Prostate gland (tissue), 2 donors: ENCODE results near the gene HPX. TPM values are rescaled to one million over a fixed set of nuclear protein-coding genes. Genes with fewer than 3 reads are reported as not detected.
A peak's percentile ranks its signal among the peaks of the same experiment; 100 is the strongest.

ENCODE experiments used
- DNase-seq: peaks from one replicate; pipeline ENCODE4 v3.0.0-alpha.2; 2019; ENCODE audit warnings: low spot score
- H3K27ac ChIP-seq, 2 donors: fragments of 200-600 bp; sonication (generic); 2 replicates each; pipeline ENCODE4 v1.5.1; 2017 to 2019
- H3K27me3 ChIP-seq: fragments of 200-600 bp; sonication (generic); replicated peaks from 2 replicates; pipeline ENCODE4 v1.5.1; 2019; ENCODE audit not compliant: insufficient read depth
- H3K36me3 ChIP-seq, 2 donors: fragments of 200-600 bp; sonication (generic); 1 replicate in 1 of 2; 2 replicates in 1 of 2; pipeline versions ENCODE4 v1.5.1 to v1.8.1; 2017 to 2019
- H3K4me1 ChIP-seq: fragments of 200-600 bp; sonication (generic); replicated peaks from 2 replicates; pipeline ENCODE4 v1.5.1; 2019
- H3K4me3 ChIP-seq, 2 donors: fragments of 200-600 bp; sonication (generic); 2 replicates each; pipeline ENCODE4 v1.5.1; 2017 to 2019
- H3K9me3 ChIP-seq: fragments of 200-600 bp; sonication (generic); 2 replicates; pipeline ENCODE4 v1.5.1; 2017
- CTCF ChIP-seq, 4 experiments: fragments of 200-600 bp in 2 of 4; fragments of 450-650 bp in 2 of 4; sonication (generic) in 2 of 4; IDR thresholded peaks; 1 replicate in 3 of 4; 2 replicates in 1 of 4; pipeline ENCODE4 v1.5.1; 2016 to 2019; ENCODE audit warnings: antibody characterized with exemption in 4 of 4, mild to moderate bottlenecking in 2 of 4, moderate library complexity in 2 of 4
- POLR2A ChIP-seq: fragments of 450-650 bp; IDR thresholded peaks from one replicate; pipeline ENCODE4 v1.6.1; 2016; ENCODE audit warnings: antibody characterized with exemption, mild to moderate bottlenecking
- POLR2AphosphoS5 ChIP-seq: sonication (generic); formaldehyde crosslinking; IDR thresholded peaks from one replicate; pipeline ENCODE4 v1.6.1; 2017; ENCODE audit warnings: antibody characterized with exemption
- WGBS: methylation state at CpG from one replicate; pipeline ENCODE4 v1.1.5; 2018; 5-methylcytosine and 5-hydroxymethylcytosine counted together
- intact Hi-C: fragments of 100-400 bp; cut with DNase I; formaldehyde crosslinking; loops from one replicate; pipeline ENCODE4 v1.14.2; 2022
- total RNA-seq, 2 donors: library from RNA; depleted of rRNA; stranded (reverse); fragments of >200 nt; gene quantifications; one replicate each; pipeline ENCODE4 v1.1.0, GENCODE V29; 2016

HPX gene
- total RNA-seq, 2 donors from 2014 or later: 1.2 to 4.7 TPM

- no peaks in the 10 kb centered on the region for H3K36me3 ChIP-seq
- no peaks in the 10 kb centered on the region for H3K9me3 ChIP-seq
- no peak overlapping the region for H3K27ac ChIP-seq
- intact Hi-C loops: no loop called here
- WGBS: 85% methylated on average over 3 of the region's 3 CpGs
- DNase-seq: no peak
- no peak for TF ChIP-seq POLR2A
- TF ChIP-seq POLR2AphosphoS5: no peak
- TF ChIP-seq CTCF (IDR thresholded peaks at IDR 0.05): no peak
- H3K4me1 ChIP-seq: peaks cover 8% of the 10 kb centered on the region
- H3K27me3 ChIP-seq: no peaks in the 10 kb centered on the region
- H3K4me3 ChIP-seq: no peak overlapping the region
Measured at GRCh38 chr11:6486256-6486655, 45.5 kb upstream of the HPX start.

GRCh38 chr11:6485661-6486060, 44.9 kb upstream of the HPX start:
- Histone ChIP-seq H3K27me3 (no peaks in the 10 kb centered on the region), H3K4me1 (peaks cover 8% of the 10 kb centered on the region), H3K4me3 (no peak overlapping the region), H3K36me3 (no peaks in the 10 kb centered on the region), H3K9me3 (no peaks in the 10 kb centered on the region), H3K27ac (no peak overlapping the region)
- no peak for DNase-seq
- WGBS: 71% methylated on average over 3 of the region's 3 CpGs
- intact Hi-C loops: no loop called here
- no peak for TF ChIP-seq CTCF (IDR thresholded peaks at IDR 0.05)
- TF ChIP-seq POLR2A: no peak
- TF ChIP-seq POLR2AphosphoS5: no peak

- Histone ChIP-seq H3K27ac (no peak overlapping the region), H3K4me1 (peaks cover 16% of the 10 kb centered on the region), H3K4me3 (no peak overlapping the region), H3K36me3 (peaks cover 0 to 4% of the 10 kb centered on the region in 2 donors), H3K27me3 (no peaks in the 10 kb centered on the region), H3K9me3 (no peaks in the 10 kb centered on the region)
- 82% methylated on average over 6 of the region's 6 CpGs for WGBS
- intact Hi-C loops: loop anchor here (5.0 kb wide), 2 partner anchors 119 to 199 kb away; partner anchors contain the start of genes ILK, MRPL17 and RRP8
- no peak for TF ChIP-seq POLR2A
- TF ChIP-seq POLR2AphosphoS5: no peak
- TF ChIP-seq CTCF (IDR thresholded peaks at IDR 0.05): no peak
- DNase-seq: no peak
Measured at GRCh38 chr11:6483015-6483414, 42.2 kb upstream of the HPX start.

- H3K27ac ChIP-seq: no peak overlapping the region
- 83% methylated on average over 4 of the region's 4 CpGs for WGBS
- DNase-seq: no peak
- intact Hi-C loops: loop anchor here (5.0 kb wide), 2 partner anchors 120 to 200 kb away; partner anchors contain the start of genes ILK, MRPL17 and RRP8
- H3K9me3 ChIP-seq: no peaks in the 10 kb centered on the region
- peak overlapping the region in 1 of 2 donors; percentile 62 for H3K4me3 ChIP-seq
- no peaks in the 10 kb centered on the region for H3K27me3 ChIP-seq
- H3K4me1 ChIP-seq: peaks cover 16% of the 10 kb centered on the region
- peaks cover 0 to 9% of the 10 kb centered on the region in 2 donors for H3K36me3 ChIP-seq
- TF ChIP-seq CTCF (IDR thresholded peaks at IDR 0.05): no peak
- no peak for TF ChIP-seq POLR2A
- TF ChIP-seq POLR2AphosphoS5: no peak
Measured at GRCh38 chr11:6482441-6482840, 41.7 kb upstream of the HPX start.

GRCh38 chr11:6481924-6482275, 41.1 kb upstream of the HPX start:
- Histone ChIP-seq H3K27me3 (no peaks in the 10 kb centered on the region), H3K27ac (peak overlapping the region; percentile 94), H3K36me3 (peaks cover 0 to 10% of the 10 kb centered on the region in 2 donors), H3K9me3 (no peaks in the 10 kb centered on the region), H3K4me3 (peak overlapping the region; percentile 62 to 75), H3K4me1 (peaks cover 16% of the 10 kb centered on the region)
- TF ChIP-seq POLR2AphosphoS5 (no peak), CTCF (IDR thresholded peaks at IDR 0.05) (no peak), POLR2A (no peak)
- WGBS: 6% methylated on average over 13 of the region's 13 CpGs
- DNase-seq: no peak
- intact Hi-C loops: loop anchor here (5.0 kb wide), 2 partner anchors 120 to 200 kb away; partner anchors contain the start of genes ILK, MRPL17 and RRP8
